CD4-positive, alpha-beta T cell treated with Interleukin-4 for 4 hours (primary cell): ENCODE data around the gene USP17L21.
"Not testable (repeated sequence)": the region's sequence is repeated elsewhere in the genome, so short reads cannot be mapped to it uniquely, and the experiment has no call there.

Source experiments
- DNase-seq: peaks from one replicate; pipeline ENCODE4 v3.0.0-alpha.2; 2020

Gene USP17L21, protein sequence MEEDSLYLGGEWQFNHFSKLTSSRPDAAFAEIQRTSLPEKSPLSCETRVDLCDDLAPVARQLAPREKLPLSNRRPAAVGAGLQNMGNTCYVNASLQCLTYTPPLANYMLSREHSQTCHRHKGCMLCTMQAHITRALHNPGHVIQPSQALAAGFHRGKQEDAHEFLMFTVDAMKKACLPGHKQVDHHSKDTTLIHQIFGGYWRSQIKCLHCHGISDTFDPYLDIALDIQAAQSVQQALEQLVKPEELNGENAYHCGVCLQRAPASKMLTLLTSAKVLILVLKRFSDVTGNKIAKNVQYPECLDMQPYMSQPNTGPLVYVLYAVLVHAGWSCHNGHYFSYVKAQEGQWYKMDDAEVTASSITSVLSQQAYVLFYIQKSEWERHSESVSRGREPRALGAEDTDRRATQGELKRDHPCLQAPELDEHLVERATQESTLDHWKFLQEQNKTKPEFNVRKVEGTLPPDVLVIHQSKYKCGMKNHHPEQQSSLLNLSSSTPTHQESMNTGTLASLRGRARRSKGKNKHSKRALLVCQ

GRCh38 chr4:9262572-9262971, at the start of gene USP17L21:
USP17L21 (plus strand) TSS chr4:9262872; CDS start chr4:9262872, 0 bp downstream.
- DNase-seq = not testable (repeated sequence)

DNA sequence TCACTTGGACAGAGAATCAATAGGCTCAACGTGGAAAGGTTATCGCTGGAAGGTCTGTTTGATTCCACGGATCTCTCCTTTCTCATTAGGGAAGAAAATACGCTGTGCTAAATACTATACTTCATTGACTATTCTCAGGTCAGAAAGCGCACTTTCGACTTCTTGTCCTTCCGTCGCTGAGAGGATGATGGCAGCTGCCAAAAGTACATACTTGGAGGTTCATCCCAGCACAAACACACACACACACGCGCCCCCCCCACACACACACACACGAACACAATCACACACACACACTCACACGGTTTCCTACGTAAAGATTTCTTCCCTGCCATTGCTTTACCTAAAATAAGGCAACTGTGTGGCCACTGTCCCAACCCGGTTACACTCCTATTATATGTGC, 48.0 kb upstream of the USP17L21 start:
- not testable (repeated sequence) for DNase-seq

DNA sequence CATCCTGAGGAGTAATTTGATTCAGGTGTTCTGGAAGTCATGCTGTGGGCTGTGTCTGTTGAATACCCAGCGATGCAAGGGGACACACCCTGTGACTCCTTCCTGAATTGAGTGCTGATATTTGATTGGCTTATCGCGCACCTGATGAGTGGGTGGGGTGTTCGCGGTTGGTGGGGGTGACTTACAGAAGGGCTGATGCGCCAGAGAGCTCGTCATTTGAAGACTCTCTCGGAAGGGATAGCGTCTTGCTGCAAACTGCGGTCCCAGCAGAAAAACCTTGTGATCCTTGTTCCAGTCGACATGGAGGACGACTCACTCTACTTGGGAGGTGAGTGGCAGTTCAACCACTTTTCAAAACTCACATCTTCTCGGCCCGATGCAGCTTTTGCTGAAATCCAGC, 47.6 kb upstream of the USP17L21 start, which contains the start of gene USP17L11:
Gene USP17L11 (plus strand): TSS at position 301 of the 400 bp plus-strand sequence. CDS start 0 bp downstream, at position 301.
- not testable (repeated sequence) for DNase-seq

- not testable (repeated sequence) for DNase-seq
Measured at GRCh38 chr4:9219852-9220251, 42.8 kb upstream of the USP17L21 start, which contains the start of gene USP17L12. USP17L12 (plus strand) TSS chr4:9220152; CDS start chr4:9220152, 0 bp downstream.

DNA sequence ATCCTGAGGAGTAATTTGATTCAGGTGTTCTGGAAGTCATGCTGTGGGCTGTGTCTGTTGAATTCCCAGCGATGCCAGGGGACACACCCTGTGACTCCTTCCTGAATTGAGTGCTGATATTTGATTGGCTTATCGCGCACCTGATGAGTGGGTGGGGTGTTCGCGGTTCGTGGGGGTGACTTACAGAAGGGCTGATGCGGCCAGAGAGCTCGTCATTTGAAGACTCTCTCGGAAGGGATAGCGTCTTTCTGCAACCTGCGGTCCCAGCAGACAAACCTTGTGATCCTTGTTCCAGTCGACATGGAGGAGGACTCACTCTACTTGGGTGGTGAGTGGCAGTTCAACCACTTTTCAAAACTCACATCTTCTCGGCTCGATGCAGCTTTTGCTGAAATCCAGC, 38.1 kb upstream of the USP17L21 start, which contains the start of gene USP17L13:
Gene USP17L13 (plus strand): TSS at position 301 of the 400 bp plus-strand sequence. CDS start 0 bp downstream, at position 301.
- not testable (repeated sequence) for DNase-seq

- not testable (repeated sequence) for DNase-seq
Measured at GRCh38 chr4:9230249-9230648, 32.4 kb upstream of the USP17L21 start.

DNA sequence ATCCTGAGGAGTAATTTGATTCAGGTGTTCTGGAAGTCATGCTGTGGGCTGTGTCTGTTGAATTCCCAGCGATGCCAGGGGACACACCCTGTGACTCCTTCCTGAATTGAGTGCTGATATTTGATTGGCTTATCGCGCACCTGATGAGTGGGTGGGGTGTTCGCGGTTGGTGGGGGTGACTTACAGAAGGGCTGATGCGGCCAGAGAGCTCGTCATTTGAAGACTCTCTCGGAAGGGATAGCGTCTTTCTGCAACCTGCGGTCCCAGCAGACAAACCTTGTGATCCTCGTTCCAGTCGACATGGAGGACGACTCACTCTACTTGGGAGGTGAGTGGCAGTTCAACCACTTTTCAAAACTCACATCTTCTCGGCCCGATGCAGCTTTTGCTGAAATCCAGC, 28.6 kb upstream of the USP17L21 start, which contains the start of gene USP17L15:
Gene USP17L15 (plus strand): TSS at position 301 of the 400 bp plus-strand sequence. CDS start 0 bp downstream, at position 301.
- DNase-seq = not testable (repeated sequence)

- peak; percentile 0 for DNase-seq
Measured at GRCh38 chr4:9238461-9238860, 24.2 kb upstream of the USP17L21 start.

- not testable (repeated sequence) for DNase-seq
Measured at GRCh38 chr4:9243579-9243978, 19.1 kb upstream of the USP17L21 start, which contains the start of gene USP17L17. USP17L17 (plus strand) TSS chr4:9243879; CDS start chr4:9243879, 0 bp downstream.

GRCh38 chr4:9247953-9248680, 14.6 kb upstream of the USP17L21 start, which contains the start of gene USP17L18:
USP17L18 (plus strand) TSS chr4:9248630; CDS start chr4:9248630, 0 bp downstream.
- not testable (repeated sequence) for DNase-seq

GRCh38 chr4:9253078-9253477, 9.6 kb upstream of the USP17L21 start, which contains the start of gene USP17L19:
USP17L19 (plus strand) TSS chr4:9253378; CDS start chr4:9253378, 0 bp downstream.
- not testable (repeated sequence) for DNase-seq

- not testable (repeated sequence) for DNase-seq
Measured at GRCh38 chr4:9257824-9258223, 4.8 kb upstream of the USP17L21 start, which contains the start of gene USP17L20. USP17L20 (plus strand) TSS chr4:9258124; CDS start chr4:9258124, 0 bp downstream.

- not testable (repeated sequence) for DNase-seq
Measured at GRCh38 chr4:9267319-9267718, 4.6 kb downstream of the USP17L21 start, which contains the start of gene USP17L22. USP17L22 (plus strand) TSS chr4:9267619; CDS start chr4:9267619, 0 bp downstream.

GRCh38 chr4:9271719-9272118, 9.0 kb downstream of the USP17L21 start:
- DNase-seq = peak; percentile 0
